Activated CD4-positive, CD25-positive, alpha-beta regulatory T cell (primary cell): Measurements from ENCODE around the gene AGMAT.
A peak's percentile ranks its signal among the peaks of the same experiment; 100 is the strongest.

Source experiments
- DNase-seq, 4 experiments: peaks; one replicate each; lab custom pipeline; 2025; lab: John Stamatoyannopoulos, UW

The AGMAT gene, protein sequence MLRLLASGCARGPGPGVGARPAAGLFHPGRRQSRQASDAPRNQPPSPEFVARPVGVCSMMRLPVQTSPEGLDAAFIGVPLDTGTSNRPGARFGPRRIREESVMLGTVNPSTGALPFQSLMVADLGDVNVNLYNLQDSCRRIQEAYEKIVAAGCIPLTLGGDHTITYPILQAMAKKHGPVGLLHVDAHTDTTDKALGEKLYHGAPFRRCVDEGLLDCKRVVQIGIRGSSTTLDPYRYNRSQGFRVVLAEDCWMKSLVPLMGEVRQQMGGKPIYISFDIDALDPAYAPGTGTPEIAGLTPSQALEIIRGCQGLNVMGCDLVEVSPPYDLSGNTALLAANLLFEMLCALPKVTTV

DNA sequence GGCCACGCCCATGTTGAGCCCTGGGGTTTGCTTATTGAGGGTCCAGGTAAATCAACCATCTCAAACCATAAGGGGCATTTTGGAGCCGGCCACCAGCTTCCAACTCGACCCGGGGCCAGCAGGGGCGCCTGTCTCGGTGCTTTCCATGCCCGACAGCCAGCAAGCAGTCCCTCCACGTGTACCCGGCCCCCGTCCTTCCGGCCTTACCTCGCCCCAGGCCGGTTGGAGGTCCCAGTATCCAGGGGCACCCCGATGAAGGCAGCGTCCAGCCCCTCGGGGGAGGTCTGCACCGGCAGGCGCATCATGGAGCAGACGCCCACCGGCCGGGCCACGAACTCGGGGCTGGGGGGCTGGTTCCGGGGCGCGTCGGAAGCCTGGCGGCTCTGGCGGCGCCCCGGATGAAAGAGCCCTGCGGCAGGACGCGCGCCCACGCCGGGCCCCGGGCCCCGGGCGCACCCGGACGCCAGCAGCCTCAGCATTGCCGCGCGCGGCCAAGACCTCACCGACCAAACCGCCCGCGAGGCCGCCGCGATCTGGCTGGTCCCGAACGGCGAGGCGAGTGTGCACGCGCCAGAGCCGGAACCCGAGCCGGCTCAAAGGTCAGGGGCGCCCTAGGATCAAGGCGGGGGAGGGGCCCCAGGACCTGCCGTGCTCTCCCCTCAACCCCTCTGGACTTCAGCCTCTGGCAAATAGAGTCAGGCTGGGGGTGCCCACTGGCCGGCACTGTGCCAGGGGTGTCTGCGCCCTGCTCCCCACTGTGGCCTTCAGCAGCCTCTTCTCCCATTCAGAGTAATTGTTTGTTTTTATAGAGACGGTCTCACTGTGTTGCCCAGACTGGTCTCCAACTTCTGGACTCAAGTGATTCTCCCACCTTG is at the start of gene AGMAT:
Gene AGMAT, minus strand, starts transcription at position 563 of the 875 bp plus-strand sequence. Its CDS starts 84 bp downstream, at position 479.
- peak; percentile 42 to 62 (median 50) for DNase-seq

DNA sequence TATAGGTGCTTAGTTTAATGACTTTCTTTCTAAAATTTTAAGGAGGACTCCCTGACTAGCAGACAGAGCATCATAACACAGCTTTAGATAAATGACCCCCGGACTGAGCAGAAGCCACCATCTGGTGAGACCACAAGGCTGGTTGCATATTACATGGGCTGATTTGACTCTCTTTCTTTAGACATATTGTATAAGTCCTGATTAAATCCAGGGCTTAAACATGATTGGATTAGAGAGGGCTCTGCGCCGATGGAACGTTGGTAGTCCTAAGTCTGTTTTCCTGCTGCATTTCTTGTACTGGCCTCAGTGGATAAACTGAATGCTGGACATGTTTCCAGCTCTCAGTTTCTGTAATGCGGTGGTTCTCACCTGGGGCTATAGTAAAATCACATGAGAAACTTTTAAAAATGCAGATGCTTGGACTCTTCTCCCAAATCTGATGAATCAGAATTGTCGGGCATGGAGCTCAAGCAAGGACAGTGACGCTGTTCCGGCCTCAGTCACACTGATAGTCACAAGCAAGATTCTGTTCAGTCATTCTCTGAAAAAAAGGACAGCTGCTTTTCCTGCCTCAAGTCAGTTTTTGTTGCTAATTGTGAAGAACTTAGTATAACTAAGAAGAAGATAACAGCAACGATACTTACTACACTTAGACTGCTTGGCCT is 49.0 kb upstream of the AGMAT start:
- DNase-seq, result no peak

DNA sequence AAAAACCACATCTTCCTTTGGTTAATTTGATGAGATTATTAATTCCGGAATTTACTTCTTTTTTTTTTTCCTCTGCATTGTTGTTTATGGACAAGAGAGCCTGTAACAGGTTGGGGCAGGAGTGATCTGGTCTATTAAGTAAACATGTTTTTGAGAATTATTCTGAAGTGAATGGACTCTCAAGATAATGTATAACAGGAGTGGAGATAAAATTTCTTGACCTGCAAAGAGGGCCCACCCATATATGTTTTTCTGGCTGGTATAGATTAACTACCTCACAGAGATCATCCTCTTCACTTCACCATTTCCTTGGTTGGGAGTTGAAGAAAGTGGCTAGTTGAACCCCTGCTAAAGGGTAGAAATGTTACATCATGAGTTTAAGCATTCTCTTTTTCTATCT is 43.2 kb upstream of the AGMAT start:
- no peak for DNase-seq

DNA sequence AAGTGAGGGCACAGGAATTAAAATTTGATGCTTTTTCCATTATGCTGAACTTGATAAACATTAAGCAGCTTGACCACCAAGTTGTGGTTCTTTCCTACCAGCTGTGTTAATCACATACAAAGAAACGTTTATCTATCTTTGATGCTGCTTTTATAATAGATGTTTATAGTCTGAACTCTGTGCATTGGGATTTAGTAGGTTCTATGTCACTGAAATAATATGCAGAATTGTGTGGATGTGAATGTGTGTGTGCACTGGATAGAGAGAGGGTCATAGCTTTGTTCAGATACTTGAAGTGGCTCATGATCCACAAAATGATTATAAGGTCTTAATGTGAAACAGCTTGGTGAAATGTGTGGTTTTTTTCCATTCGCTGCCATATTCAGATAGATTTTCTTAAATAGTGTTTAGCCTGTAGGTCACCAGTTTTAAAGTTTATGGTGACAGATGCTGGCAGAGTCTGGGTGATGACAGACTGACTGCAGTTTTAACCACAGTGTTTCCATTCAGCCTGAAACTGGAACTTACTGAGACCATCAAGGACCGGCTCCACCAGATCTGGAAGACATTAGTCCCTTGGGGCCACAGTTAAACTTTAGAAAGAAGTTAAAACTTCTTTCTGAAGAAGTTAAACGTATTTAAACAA is 42.6 kb upstream of the AGMAT start:
- no peak for DNase-seq

DNA sequence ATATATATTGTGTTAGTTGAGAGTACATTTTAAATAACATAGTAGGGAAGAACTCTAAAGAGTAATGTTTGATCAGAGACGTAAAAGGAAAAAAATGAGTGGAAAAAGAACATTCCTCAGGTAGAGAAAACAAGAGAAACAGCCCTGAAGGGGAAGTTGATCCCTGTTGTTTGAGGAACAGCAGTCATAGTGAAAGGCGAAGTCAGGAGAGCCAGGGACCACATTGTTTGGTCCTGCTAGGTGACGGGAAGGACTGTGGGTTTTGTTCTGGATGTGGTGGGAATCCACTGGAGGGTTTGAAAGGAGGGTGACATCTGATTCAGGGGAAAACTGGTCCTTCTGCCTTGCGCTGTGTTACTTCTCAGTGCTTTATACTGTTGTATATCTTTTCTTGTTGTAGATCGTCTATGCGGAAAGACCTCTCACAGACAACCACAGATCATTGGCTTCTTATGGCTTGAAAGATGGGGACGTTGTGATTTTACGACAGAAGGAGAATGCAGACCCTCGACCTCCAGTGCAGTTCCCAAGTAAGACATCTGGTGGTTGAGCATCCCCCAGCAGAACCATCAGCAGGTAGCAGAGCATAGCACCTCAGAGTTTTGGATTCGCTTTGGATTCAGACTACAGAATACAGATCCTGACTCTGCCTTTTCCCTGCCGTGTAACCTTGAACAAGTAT is 41.6 kb upstream of the AGMAT start:
- no peak for DNase-seq

DNA sequence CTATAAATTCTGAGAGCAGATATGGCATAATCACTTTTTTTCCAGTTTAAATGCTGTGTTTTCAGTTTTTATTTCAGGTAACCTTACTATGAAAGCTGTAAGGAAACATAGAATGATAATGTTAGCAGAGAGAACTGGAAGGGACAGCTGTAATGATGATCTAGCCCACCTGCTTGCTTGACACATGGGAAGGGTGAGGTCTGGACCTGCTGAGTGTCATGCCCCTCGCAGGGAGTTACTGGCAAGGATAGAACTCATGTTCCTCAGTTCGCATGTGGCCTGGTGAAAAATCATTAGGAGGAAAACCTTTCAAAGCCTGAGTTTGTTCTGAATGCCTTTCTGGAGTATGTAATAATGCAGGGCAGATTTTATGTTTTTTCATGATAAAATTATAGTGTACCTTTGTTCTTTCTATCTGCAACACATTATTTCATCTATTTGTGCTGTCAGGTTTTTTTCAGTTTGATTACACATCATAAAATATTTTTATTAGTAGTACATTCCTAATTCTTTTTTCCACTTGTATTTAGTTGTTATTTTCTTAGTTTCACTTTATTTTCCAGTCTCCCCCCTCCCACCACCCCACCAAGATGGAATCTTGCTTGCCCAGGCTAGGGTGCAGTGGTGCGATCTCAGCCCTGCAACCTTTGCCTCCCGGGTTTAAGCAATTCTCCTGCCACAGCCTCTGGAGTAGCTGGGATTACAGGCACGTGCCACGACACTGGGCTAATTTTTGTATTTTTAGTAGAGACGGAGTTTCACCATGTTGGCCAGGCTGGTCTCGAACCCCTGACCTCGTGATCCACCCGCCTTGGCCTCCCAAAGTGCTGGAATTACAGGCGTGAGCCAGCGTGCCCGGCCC is 40.4 kb upstream of the AGMAT start:
- no peak for DNase-seq

DNA sequence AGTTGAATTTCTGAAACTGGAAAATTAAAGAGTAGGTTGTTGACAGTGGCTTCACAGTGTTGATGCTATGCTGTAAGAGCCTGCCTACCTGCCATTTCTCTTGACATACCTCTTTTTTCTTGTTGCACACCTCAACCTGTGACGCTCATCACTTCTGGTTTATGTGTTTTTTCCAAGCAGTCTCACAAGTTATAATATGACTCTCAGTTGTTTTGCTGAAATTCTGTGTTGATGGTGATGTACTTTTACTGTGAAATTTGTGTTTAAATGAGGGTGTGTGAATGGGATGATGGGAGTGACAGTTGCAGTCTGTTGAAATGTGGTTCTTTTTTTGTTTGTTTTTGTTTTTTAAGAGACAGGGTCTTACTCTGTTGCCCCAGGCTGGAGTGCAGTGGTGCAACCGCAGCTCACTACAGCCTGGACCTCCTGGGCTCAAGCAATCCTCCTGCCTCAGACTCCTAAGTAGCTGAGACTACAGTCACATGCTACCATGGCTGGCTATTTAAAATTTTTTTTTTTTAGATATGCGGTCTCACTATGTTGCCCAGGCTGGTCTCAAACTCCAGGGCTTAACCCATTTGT is 39.4 kb upstream of the AGMAT start:
- DNase-seq, result no peak

DNA sequence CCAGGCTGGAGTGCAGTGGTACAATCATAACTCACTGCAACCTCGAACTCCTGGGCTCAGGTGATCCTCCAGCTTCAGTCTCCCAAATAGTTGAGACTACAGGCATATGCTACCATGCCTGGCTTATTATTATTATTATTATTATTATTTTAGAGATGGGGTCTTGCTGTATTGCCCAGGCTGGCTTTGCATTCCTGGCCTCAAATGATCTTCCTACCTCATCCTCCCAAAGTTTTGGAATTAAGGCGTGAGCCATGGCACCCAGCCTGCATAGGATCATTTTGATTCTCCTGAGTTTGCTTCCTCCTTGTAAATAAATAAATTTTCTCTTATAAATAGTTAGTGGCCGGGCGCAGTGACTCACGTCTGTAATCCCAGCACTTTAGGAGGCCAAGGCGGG is 38.6 kb upstream of the AGMAT start:
- no peak for DNase-seq

DNA sequence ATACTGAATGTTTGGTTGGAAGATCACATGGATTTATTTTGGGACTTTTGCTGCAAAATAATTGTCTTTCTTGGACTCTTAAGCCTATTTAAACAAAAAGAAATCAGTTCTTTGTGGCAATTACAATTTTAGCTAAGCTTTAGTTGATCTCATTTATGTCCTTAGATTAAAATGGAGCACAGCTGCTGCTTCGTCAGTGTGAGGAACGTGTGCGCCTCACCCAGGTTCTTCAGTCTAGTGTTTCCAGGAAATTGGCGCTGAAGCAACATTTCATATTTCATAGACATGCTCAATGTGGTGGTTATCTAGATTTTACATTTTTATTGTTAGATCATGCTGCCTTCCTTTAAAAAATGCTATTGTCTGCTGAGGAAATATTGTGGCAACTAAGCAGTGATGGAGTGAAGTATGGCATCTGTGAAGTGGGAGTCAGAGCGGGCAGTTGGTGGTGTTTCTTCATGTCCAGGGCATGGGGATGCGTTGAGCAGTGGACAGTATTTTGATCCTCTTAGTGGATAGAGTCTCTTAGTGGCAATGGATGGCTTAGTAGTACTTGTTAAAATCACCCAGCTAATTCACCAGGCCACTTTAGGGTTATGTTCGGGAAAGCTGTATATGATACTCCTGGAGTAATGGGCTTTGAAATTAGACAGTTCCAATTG is 38.0 kb upstream of the AGMAT start:
- DNase-seq, result no peak

DNA sequence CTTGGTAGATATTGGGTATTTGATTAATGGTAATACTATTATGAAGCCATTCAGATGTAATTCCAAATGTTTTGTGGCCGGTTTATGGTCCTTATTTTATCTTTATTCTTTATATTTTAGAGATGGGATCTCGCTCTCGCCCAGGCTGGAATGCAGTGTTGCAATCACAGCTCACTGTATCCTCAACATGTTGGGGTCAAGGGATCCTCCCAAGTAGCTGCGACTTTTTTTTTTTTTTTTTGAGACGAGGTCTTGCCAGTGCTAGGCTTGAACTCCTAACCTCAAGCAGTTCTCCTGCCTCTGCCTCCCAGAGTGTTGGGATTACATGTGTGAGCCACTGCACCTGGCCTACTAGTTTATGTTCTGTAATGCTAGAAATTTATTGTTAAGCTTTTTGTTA is 37.1 kb upstream of the AGMAT start:
- no peak for DNase-seq

DNA sequence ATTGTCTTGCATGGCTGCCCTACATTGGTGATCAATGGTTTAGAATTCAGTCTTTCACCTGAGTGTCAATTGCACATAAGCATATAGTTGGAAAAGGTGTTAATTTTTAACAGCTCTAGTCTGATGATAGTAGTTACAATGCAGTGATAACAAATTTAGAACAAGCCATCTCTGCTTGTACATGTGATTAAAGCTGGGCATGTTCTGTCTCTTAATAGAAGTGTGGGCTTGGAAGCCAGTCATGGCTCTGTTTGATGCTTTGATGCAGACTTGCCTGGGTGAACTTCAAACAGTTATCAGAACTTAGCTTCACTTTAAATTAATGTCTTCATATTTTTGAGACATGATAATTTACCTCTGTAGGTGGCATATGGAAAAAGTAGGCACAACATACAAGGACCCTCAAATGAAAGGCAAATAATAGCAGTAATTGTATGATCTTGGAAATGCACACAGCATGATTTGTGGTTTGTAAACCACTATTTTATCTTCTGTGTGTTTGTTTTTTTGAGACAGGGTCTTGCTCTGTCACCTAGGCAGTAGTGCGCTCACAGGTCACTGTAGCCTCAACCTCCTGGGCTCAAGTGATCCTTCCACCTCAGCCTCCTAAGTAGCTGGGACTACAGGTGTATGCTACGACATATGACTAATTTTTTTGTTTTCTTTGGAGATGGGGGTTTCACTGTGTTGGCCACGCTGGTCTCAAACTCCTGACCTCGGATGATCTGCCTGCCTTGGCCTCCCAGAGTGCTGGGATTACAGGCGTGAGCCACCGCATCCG is 36.2 kb upstream of the AGMAT start:
- DNase-seq, result no peak

DNA sequence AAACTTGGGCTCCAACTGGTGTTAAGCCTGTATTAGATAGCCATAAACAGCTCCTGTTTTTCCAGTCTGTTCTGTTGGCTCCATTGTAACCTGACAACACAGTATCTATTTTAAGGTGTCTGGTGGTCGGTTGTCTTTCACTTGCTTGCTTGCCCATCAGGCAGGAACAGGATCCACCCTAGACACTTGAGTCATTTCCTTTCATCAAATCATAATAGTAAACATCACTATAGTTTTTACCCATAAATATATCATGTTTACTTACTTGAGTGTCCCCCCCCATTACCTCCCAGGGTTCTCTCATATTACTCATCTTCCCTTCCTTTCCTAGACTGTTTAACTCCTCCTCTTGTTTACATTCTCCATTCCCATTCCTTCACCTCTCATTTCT is 35.3 kb upstream of the AGMAT start:
- no peak for DNase-seq

DNA sequence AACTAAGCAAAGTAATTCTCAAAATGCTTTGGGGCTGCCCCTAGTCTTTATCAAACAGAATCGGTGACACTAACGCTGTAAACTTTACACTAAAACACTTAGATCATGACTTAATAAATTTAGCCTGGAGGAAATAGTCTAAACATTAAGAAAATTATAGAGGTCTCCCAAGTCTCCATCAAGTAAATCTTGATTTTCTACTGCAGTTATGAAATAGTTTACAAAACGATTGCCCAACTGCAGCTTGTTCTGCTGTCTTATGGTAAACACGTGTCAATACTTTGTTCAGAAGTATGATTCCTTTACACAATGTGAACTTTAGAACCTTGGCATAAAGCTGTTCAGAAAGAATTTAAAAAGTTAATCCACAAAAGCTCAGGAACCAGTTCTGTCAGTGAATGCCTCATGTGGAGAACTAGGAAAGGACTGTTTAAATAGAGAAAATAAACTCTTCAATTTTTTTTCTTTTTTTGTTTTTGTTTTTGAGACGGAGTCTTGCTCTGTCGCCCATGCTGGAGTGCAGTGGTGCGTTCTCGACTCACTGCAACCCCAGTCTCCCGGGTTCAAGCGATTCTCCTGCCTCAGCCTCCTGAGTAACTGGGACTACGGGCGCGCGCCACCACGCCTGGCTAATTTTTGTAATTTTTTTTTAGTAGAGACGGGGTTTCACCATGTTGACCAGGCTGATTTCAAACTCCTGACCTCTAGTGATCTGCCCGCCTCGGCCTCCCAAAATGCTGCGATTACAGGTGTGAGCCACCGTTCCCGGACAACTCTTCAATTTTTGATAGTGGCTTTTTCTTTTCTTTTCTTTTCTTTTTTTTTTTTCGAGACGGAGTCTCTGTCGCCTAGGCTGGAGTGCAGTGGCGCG is 34.0 kb upstream of the AGMAT start:
- no peak for DNase-seq

DNA sequence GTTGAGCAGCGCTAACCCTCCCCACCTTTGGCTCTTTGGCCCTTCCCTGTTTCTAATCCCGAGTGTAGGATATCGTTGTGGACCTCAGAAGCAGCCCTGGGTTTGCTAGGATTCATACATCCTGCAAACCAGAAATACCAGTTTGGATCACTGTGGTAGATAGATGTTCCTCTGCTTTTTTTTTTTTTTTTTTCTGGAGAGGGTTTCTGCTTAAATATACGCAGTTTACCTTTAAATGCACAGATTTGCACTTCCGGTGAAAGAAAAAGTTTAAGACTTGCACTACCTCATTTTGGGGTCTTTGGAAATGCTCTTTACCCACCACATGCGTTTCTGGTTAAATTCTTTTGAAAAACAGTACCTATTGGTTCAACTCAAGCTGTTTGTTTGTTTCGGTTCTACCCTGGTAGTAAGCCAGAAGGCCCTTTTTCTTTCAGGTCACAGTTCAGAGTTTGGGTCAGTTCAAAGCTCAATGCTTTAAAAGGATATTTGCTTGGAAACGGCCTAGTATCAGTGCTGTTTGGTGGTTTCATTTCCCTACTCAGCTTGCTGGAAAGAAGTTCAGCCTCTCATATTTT is 33.3 kb upstream of the AGMAT start:
- DNase-seq, result no peak

DNA sequence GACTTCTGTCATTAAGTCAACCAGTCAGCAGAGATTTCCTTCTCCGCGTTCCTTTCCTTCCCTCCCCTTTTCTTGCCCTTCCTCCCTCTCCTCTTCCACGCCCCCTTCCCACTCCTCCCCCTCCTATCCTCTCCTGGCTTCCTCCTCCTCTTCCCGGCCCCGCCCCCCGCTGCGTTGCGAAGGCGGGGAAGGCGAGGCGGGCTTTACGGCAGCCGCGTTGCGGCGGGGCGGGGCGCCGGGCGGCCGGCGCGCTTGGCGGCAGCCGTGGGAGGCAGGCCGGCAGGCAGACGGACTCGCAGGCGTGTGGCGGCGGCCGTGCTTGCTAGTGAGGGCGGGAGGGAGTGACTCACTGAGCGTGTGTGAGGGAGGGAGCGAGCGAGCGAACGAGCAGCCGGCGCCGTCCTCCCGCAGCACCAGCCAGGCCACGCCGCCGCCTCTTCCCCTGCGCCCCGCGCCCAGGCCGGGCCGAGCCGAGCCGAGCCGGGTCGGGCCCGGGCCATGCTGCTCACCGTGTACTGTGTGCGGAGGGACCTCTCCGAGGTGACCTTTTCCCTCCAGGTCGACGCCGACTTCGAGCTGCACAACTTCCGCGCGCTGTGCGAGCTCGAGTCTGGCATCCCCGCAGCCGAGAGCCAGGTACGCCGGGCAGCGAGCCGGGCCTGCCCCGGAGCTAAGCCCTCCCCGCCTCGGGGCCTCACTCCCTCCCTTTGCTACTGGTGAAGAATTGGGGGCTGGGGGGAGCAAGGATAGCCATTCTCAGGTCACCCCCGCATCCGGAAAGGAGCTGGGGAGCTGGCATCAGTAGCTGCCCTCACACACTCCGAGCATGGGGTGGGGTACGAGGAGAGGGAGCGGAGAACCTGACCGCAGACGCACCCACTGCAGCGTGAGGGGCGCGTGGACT is 32.6 kb upstream of the AGMAT start, which contains the start of gene DDI2:
Gene DDI2, plus strand, starts transcription at position 286 of the 904 bp plus-strand sequence. Its CDS starts 213 bp downstream, at position 499.
- peak; percentile 86 to 91 (median 88) for DNase-seq
